ENCODE measurements around the gene ATAD3C. TPM values are rescaled to one million over a fixed set of nuclear protein-coding genes. Genes with fewer than 3 reads are reported as not detected.
"Not testable (repeated sequence)": the region's sequence is repeated elsewhere in the genome, so short reads cannot be mapped to it uniquely, and the experiment has no call there.

ATAD3C gene
- total RNA-seq, 3 donors from 2014 or later (not counting 1 experiment from before 2014, with no cell fraction given), result 0.13 to 2.2 (median 1.5) TPM

DNA sequence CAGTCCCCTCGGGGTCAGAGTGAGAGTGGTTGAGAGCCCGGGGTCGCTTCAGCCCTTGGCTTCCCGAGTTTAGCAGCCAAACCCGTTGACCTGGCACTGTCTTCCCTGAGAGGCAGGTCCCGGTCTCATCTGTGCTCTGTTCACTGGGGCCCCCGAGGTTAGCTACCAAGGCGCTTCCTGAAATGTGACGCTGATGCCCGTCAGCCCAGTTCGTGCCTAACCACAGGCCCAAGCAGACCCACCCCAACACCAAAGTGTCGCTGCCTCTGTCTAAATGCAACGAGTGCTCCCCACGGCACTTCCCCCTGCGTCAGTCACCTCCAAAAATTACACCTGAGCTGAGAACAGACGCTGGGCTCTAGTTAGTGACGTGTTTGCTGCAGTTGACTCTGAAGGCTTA lies 26.5 kb downstream of the ATAD3C start:
- H3K9me3 Mint-ChIP-seq; DNase-seq; H3K27ac Mint-ChIP-seq; H3K27ac ChIP-seq (ENCODE audit: low read length); H3K36me3 Mint-ChIP-seq; H3K9me3 ChIP-seq (ENCODE audit: control insufficient read depth, insufficient read depth, low read length); H3K4me3 ChIP-seq (ENCODE audit: low read length); intact Hi-C loops (cut with micrococcal nuclease); H3K27me3 ChIP-seq (ENCODE audit: control insufficient read depth, insufficient read depth, low read length); H3K4me3 Mint-ChIP-seq; H3K27me3 Mint-ChIP-seq (ENCODE audit: low read depth in 2 of 2): not testable (repeated sequence)
- peaks cover 3 to 23% of the 10 kb centered on the region in 2 donors for H3K4me1 Mint-ChIP-seq
- ATAC-seq, result peak in 1 of 3 donors; percentile 22
- Histone ChIP-seq H3K36me3 (ENCODE audit: control insufficient read depth, insufficient read depth, low read length) (peaks cover 13% of the 10 kb centered on the region), H3K4me1 (ENCODE audit: control insufficient read depth, insufficient read depth, low read length) (peaks cover 17% of the 10 kb centered on the region)
- WGBS (ENCODE audit: insufficient coverage), result 37% methylated on average over 11 of the region's 17 CpGs

GRCh38 chr1:1477206-1477605 lies 27.7 kb downstream of the ATAD3C start:
- Histone ChIP-seq H3K27me3 (ENCODE audit: control insufficient read depth, insufficient read depth, low read length) (no peaks in the 10 kb centered on the region), H3K36me3 (ENCODE audit: control insufficient read depth, insufficient read depth, low read length) (peaks cover 13% of the 10 kb centered on the region), H3K9me3 (ENCODE audit: control insufficient read depth, insufficient read depth, low read length) (no peaks in the 10 kb centered on the region), H3K27ac (ENCODE audit: low read length) (peak overlapping the region; percentile 84), H3K4me1 (ENCODE audit: control insufficient read depth, insufficient read depth, low read length) (peaks cover 16% of the 10 kb centered on the region), H3K4me3 (ENCODE audit: low read length) (no peak overlapping the region)
- no peak for ATAC-seq
- no peaks in the 10 kb centered on the region for H3K36me3 Mint-ChIP-seq
- H3K4me1 Mint-ChIP-seq, result peaks cover 0 to 21% of the 10 kb centered on the region in 2 donors
- intact Hi-C loops (cut with micrococcal nuclease), result no loop called here
- TF ChIP-seq, protein P1, sequence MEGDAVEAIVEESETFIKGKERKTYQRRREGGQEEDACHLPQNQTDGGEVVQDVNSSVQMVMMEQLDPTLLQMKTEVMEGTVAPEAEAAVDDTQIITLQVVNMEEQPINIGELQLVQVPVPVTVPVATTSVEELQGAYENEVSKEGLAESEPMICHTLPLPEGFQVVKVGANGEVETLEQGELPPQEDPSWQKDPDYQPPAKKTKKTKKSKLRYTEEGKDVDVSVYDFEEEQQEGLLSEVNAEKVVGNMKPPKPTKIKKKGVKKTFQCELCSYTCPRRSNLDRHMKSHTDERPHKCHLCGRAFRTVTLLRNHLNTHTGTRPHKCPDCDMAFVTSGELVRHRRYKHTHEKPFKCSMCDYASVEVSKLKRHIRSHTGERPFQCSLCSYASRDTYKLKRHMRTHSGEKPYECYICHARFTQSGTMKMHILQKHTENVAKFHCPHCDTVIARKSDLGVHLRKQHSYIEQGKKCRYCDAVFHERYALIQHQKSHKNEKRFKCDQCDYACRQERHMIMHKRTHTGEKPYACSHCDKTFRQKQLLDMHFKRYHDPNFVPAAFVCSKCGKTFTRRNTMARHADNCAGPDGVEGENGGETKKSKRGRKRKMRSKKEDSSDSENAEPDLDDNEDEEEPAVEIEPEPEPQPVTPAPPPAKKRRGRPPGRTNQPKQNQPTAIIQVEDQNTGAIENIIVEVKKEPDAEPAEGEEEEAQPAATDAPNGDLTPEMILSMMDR (IDR thresholded peaks at IDR 0.05), result no peak
- H3K4me3 Mint-ChIP-seq, result no peak overlapping the region
- WGBS (ENCODE audit: insufficient coverage), result 96% methylated on average over 21 of the region's 22 CpGs
- no peaks in the 10 kb centered on the region for H3K9me3 Mint-ChIP-seq
- no peak for DNase-seq
- no peaks in the 10 kb centered on the region for H3K27me3 Mint-ChIP-seq (ENCODE audit: low read depth in 2 of 2)
- H3K27ac Mint-ChIP-seq, result peak overlapping the region in 1 of 2 donors; percentile 26

DNA sequence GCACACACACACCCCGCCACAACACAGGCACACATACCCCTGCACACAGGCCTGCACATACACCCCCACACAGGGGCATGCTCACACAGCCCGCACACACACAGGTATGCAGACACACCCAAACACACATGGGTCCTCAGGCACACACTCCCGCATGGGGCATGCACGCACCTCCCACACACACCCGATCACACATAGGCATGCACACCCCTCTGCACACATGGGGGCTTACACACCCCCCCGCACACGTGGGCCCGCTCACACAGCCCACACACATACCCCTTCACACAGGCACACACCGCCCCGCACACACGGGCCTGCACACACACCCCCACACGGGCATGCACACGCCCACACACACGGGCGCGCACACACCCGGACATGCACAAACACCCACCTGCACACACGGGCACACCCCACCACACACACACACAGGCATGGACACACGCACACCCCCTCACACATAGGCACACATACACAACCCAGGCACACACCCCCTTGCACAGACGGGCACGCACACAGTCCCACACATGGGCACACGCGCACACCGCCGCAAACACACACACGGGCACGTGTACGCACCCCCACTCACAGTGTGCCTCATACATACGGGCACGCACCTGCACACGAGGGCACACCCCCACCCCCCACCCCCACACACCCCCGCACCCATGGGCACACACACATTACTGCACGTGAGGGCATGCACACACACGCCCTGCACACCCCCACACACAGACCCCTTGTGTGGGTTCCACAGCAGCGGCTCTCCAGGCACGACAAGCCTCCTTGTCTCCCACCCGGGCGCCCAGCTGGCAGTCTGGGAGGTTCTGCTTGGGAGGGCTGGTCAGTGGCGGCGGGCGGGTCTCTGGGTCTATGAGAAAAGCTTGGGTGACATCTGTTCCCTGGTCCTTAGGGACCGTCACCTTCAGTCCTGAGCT lies 30.3 kb downstream of the ATAD3C start:
- no peaks in the 10 kb centered on the region for H3K27me3 Mint-ChIP-seq (ENCODE audit: low read depth in 2 of 2)
- peaks cover 0 to 12% of the 10 kb centered on the region in 2 donors for H3K4me1 Mint-ChIP-seq
- H3K4me3 ChIP-seq (ENCODE audit: low read length), result no peak overlapping the region
- WGBS (ENCODE audit: insufficient coverage), result 93% methylated on average over 40 of the region's 42 CpGs
- intact Hi-C loops (cut with micrococcal nuclease), result no loop called here
- H3K36me3 ChIP-seq (ENCODE audit: control insufficient read depth, insufficient read depth, low read length), result peaks cover 21% of the 10 kb centered on the region
- no peaks in the 10 kb centered on the region for H3K36me3 Mint-ChIP-seq
- H3K9me3 ChIP-seq (ENCODE audit: control insufficient read depth, insufficient read depth, low read length), result no peaks in the 10 kb centered on the region
- peak in 1 of 3 donors; percentile 25 for ATAC-seq
- no peak for DNase-seq
- peak overlapping the region; percentile 43 to 63 for H3K27ac Mint-ChIP-seq
- no peaks in the 10 kb centered on the region for H3K4me1 ChIP-seq (ENCODE audit: control insufficient read depth, insufficient read depth, low read length)
- H3K27ac ChIP-seq (ENCODE audit: low read length), result no peak overlapping the region
- H3K27me3 ChIP-seq (ENCODE audit: control insufficient read depth, insufficient read depth, low read length), result no peaks in the 10 kb centered on the region
- H3K9me3 Mint-ChIP-seq, result no peaks in the 10 kb centered on the region
- H3K4me3 Mint-ChIP-seq, result no peak overlapping the region
- TF ChIP-seq, protein P1 (IDR thresholded peaks at IDR 0.05), result no peak

DNA sequence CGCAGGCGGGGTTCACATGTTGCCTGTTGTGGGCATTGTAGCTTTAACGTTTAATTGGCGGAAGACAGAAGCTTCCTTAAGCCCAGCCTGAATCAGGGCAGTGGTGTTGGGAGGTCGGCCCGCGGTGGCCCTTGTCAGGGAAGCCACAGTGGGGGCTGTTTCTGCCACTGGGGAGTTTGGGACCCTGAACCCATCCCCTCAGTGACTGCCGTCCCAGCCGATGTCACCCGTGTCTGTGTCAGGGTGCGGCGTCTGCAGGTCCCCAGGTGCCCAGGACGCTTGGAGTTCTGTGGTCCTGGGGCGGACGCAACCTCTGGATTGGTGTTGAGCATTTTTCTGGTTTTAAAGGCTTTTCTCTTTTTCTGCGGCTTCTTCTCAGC lies 31.0 kb downstream of the ATAD3C start:
- H3K27ac ChIP-seq (ENCODE audit: low read length); H3K4me1 Mint-ChIP-seq; DNase-seq; H3K4me3 ChIP-seq (ENCODE audit: low read length); H3K9me3 ChIP-seq (ENCODE audit: control insufficient read depth, insufficient read depth, low read length); H3K27ac Mint-ChIP-seq; H3K36me3 Mint-ChIP-seq; H3K4me3 Mint-ChIP-seq; intact Hi-C loops (cut with micrococcal nuclease); H3K9me3 Mint-ChIP-seq; ATAC-seq; H3K27me3 ChIP-seq (ENCODE audit: control insufficient read depth, insufficient read depth, low read length); H3K4me1 ChIP-seq (ENCODE audit: control insufficient read depth, insufficient read depth, low read length); H3K27me3 Mint-ChIP-seq (ENCODE audit: low read depth in 2 of 2): not testable (repeated sequence)
- peaks cover 21% of the 10 kb centered on the region for H3K36me3 ChIP-seq (ENCODE audit: control insufficient read depth, insufficient read depth, low read length)
- 97% methylated on average over 15 of the region's 16 CpGs for WGBS (ENCODE audit: insufficient coverage)

- H3K4me3 ChIP-seq (ENCODE audit: low read length); H3K27ac ChIP-seq (ENCODE audit: low read length); H3K27ac Mint-ChIP-seq; H3K9me3 Mint-ChIP-seq; H3K27me3 ChIP-seq (ENCODE audit: control insufficient read depth, insufficient read depth, low read length); H3K27me3 Mint-ChIP-seq (ENCODE audit: low read depth in 2 of 2); intact Hi-C loops (cut with micrococcal nuclease); H3K36me3 Mint-ChIP-seq; DNase-seq; H3K4me3 Mint-ChIP-seq; H3K4me1 Mint-ChIP-seq; H3K4me1 ChIP-seq (ENCODE audit: control insufficient read depth, insufficient read depth, low read length); H3K9me3 ChIP-seq (ENCODE audit: control insufficient read depth, insufficient read depth, low read length): not testable (repeated sequence)
- ATAC-seq, result peak in 1 of 3 donors; percentile 7
- H3K36me3 ChIP-seq (ENCODE audit: control insufficient read depth, insufficient read depth, low read length), result peaks cover 24% of the 10 kb centered on the region
- WGBS (ENCODE audit: insufficient coverage), result 98% methylated on average over 23 of the region's 30 CpGs
Measured at GRCh38 chr1:1481811-1482210, 32.3 kb downstream of the ATAD3C start.

All from natural killer cell (primary cell).